K562 (cell line): ENCODE results near the gene PDLIM5. TPM values are rescaled to one million over a fixed set of nuclear protein-coding genes. Genes with fewer than 3 reads are reported as not detected.

Experiments used
- BRF2 ChIP-seq: IDR thresholded peaks from 3 replicates; pipeline ENCODE4 v1.6.1; 2011; ENCODE audit warnings: borderline replicate concordance, mild to moderate bottlenecking; ENCODE audit not compliant: insufficient read length, insufficient read depth
- CREM ChIP-seq: IDR thresholded peaks from 2 replicates; pipeline ENCODE4 v1.6.1; 2014; ENCODE audit warnings: antibody characterized with exemption, low read depth
- HDAC1 ChIP-seq, 2 experiments: fragments of 450-650 bp; IDR thresholded peaks; 2 replicates each; pipeline ENCODE4 v1.6.1; 2016 to 2017; ENCODE audit warnings: inconsistent platforms in 1 of 2, mild to moderate bottlenecking in 1 of 2, moderate library complexity in 1 of 2
- LARP7 ChIP-seq: fragments of 450-650 bp; IDR thresholded peaks from 2 replicates; pipeline ENCODE4 v1.6.1; 2016
- MCM2 ChIP-seq: fragments of 450-650 bp; IDR thresholded peaks from 2 replicates; pipeline ENCODE4 v1.6.1; 2017; ENCODE audit warnings: low read depth, mild to moderate bottlenecking
- NFIC ChIP-seq: fragments of 450-650 bp; IDR thresholded peaks from 2 replicates; pipeline ENCODE4 v1.6.1; 2017; ENCODE audit warnings: mild to moderate bottlenecking, inconsistent platforms
- NR2C1 ChIP-seq, 2 experiments: fragments of 450-650 bp; IDR thresholded peaks; 2 replicates each; pipeline ENCODE4 v1.6.1; 2017; ENCODE audit warnings: mild to moderate bottlenecking in 2 of 2, antibody characterized with exemption in 1 of 2, inconsistent platforms in 1 of 2, missing compliant biosample characterization in 1 of 2, missing genetic modification characterization in 1 of 2
- RFX7 ChIP-seq: fragments of 250-450 bp; sonication (Bioruptor Pico); IDR thresholded peaks from 2 replicates; pipeline ENCODE4 v1.5.1; 2021; ENCODE audit warnings: mild to moderate bottlenecking
- TAL1 ChIP-seq: fragments of 450-650 bp; IDR thresholded peaks from 2 replicates; pipeline ENCODE4 v1.6.1; 2016; ENCODE audit warnings: mild to moderate bottlenecking
- TCF3 ChIP-seq: sonication (generic); formaldehyde crosslinking; IDR thresholded peaks from 2 replicates; pipeline ENCODE4 v1.4.0; 2020; ENCODE audit warnings: mild to moderate bottlenecking, missing genetic modification reagents
- TRIM28 ChIP-seq: fragments of 450-650 bp; IDR thresholded peaks from 2 replicates; pipeline ENCODE4 v1.6.1; 2017
- VEZF1 ChIP-seq: fragments of 200-800 bp; sonication (Bioruptor generic); IDR thresholded peaks from 2 replicates; pipeline ENCODE4 v1.6.1; 2017; ENCODE audit warnings: missing genetic modification characterization, missing compliant biosample characterization
- ZNF12 ChIP-seq: sonication (generic); formaldehyde crosslinking; IDR thresholded peaks from 2 replicates; pipeline ENCODE4 v1.4.0; 2020; ENCODE audit warnings: mild to moderate bottlenecking, missing genetic modification reagents
- ZNF589 ChIP-seq: fragments of 200-800 bp; sonication (Bioruptor generic); IDR thresholded peaks from 2 replicates; pipeline ENCODE4 v1.6.1; 2016; ENCODE audit warnings: low read depth, missing genetic modification characterization, missing compliant biosample characterization
- polyA plus RNA-seq, 8 experiments: library from polyadenylated mRNA; depleted of rRNA in 4 of 8; stranded (reverse) in 5 of 8; unstranded in 3 of 8; fragments of >200 nt; fragmentation: Nextera tagmentation in 2 of 8; fragmentation: Illumina TruSeq in 1 of 8; extraction: Ambion mirVana in 2 of 8; extraction: Trizol in 1 of 8; gene quantifications; 2 replicates each; pipeline versions ENCODE4 v1.2.1 to v1.2.3, GENCODE V29; 2011 to 2014; ENCODE audit warnings: inconsistent platforms in 1 of 8, missing spikeins in 1 of 8
- total RNA-seq, 7 experiments: library from RNA; depleted of rRNA in 6 of 7; stranded (reverse); fragments of >200 nt in 6 of 7; fragmentation: Illumina TruSeq in 2 of 7; extraction: Trizol in 2 of 7; gene quantifications; 2 replicates each; pipeline versions ENCODE4 v1.2.1 to v1.2.3, GENCODE V29; 2011 to 2021; ENCODE audit warnings: low replicate concordance in 1 of 7

Gene PDLIM5
- total and polyA plus RNA-seq, 9 of the 15 experiments (the other 6 are each of a cell fraction or from before 2014, with no cell fraction given) = 36.9 to 127 (median 62.5) TPM

- peak; percentile 43; the same call in 1 of the 2 replicates for TF ChIP-seq VEZF1
- no peak for TF ChIP-seq MCM2
- no peak for TF ChIP-seq BRF2
- TF ChIP-seq NR2C1 (IDR thresholded peaks at IDR 0.05) = peak; percentile 25; the same call in 1 of the 2 replicates
- no peak; the same call in 1 of the 2 replicates for TF ChIP-seq NR2C1 (tag; IDR thresholded peaks at IDR 0.05)
- TF ChIP-seq TAL1 = peak; percentile 51; the same call in 1 of the 2 replicates
- TF ChIP-seq TRIM28 = no peak
- no peak for TF ChIP-seq RFX7 (CRISPR knock-in tag)
- 0 out of 4 replicates have a peak, but pooled peaks of 1 of the 2 experiments have one; percentile 17 for TF ChIP-seq HDAC1 (IDR thresholded peaks at IDR 0.05)
- TF ChIP-seq TCF3 = peak; percentile 54; the same call in 1 of the 2 replicates
- TF ChIP-seq CREM = peak; percentile 60
- TF ChIP-seq ZNF12 (CRISPR knock-in tag) = no peak
- peak; percentile 66; the same call in 1 of the 2 replicates for TF ChIP-seq ZNF589
- no peak for TF ChIP-seq LARP7
- peak; percentile 90 for TF ChIP-seq NFIC
Observed at GRCh38 chr4:94531991-94532789, 80.4 kb downstream of the PDLIM5 start (continued).
